ENCODE results near the gene RBM33.
A peak's percentile ranks its signal among the peaks of the same experiment; 100 is the strongest.

Gene RBM33

GRCh38 chr7:155824227-155824886 is 179.9 kb downstream of the RBM33 start:
- TF ChIP-seq CTCF (IDR thresholded peaks at IDR 0.05; ENCODE audit: poor library complexity, severe bottlenecking): no peak
- Histone ChIP-seq H3K9me3 (ENCODE audit: severe bottlenecking) (no peaks in the 10 kb centered on the region), H3K27ac (ENCODE audit: poor library complexity, severe bottlenecking) (no peak overlapping the region), H3K4me1 (ENCODE audit: insufficient read depth, poor library complexity, severe bottlenecking) (peaks cover 11% of the 10 kb centered on the region), H3K27me3 (ENCODE audit: insufficient read depth, poor library complexity, severe bottlenecking) (no peaks in the 10 kb centered on the region), H3K36me3 (ENCODE audit: low read depth) (no peaks in the 10 kb centered on the region), H3K4me3 (ENCODE audit: severe bottlenecking) (no peak overlapping the region)
- DNase-seq (ENCODE audit: low spot score) (peak; percentile 69), ATAC-seq (ENCODE audit: low read depth) (peak; percentile 88)

GRCh38 chr7:155825336-155825735 is 180.9 kb downstream of the RBM33 start:
- Histone ChIP-seq H3K9me3 (ENCODE audit: severe bottlenecking) (no peaks in the 10 kb centered on the region), H3K36me3 (ENCODE audit: low read depth) (no peaks in the 10 kb centered on the region), H3K27me3 (ENCODE audit: insufficient read depth, poor library complexity, severe bottlenecking) (no peaks in the 10 kb centered on the region), H3K27ac (ENCODE audit: poor library complexity, severe bottlenecking) (no peak overlapping the region), H3K4me1 (ENCODE audit: insufficient read depth, poor library complexity, severe bottlenecking) (peaks cover 11% of the 10 kb centered on the region), H3K4me3 (ENCODE audit: severe bottlenecking) (no peak overlapping the region)
- DNase-seq (ENCODE audit: low spot score) (no peak), ATAC-seq (ENCODE audit: low read depth) (no peak)
- no peak for TF ChIP-seq CTCF (IDR thresholded peaks at IDR 0.05; ENCODE audit: poor library complexity, severe bottlenecking)

- DNase-seq (ENCODE audit: low spot score) (peak; percentile 45), ATAC-seq (ENCODE audit: low read depth) (no peak)
- Histone ChIP-seq H3K27me3 (ENCODE audit: insufficient read depth, poor library complexity, severe bottlenecking) (no peaks in the 10 kb centered on the region), H3K4me3 (ENCODE audit: severe bottlenecking) (no peak overlapping the region), H3K4me1 (ENCODE audit: insufficient read depth, poor library complexity, severe bottlenecking) (peaks cover 4% of the 10 kb centered on the region), H3K9me3 (ENCODE audit: severe bottlenecking) (no peaks in the 10 kb centered on the region), H3K36me3 (ENCODE audit: low read depth) (no peaks in the 10 kb centered on the region), H3K27ac (ENCODE audit: poor library complexity, severe bottlenecking) (no peak overlapping the region)
- TF ChIP-seq CTCF (IDR thresholded peaks at IDR 0.05; ENCODE audit: poor library complexity, severe bottlenecking): no peak
Observed at GRCh38 chr7:155829796-155830470, 185.5 kb downstream of the RBM33 start.
